ENCODE measurements around the gene FRMD4A. TPM values are rescaled to one million over a fixed set of nuclear protein-coding genes. Genes with fewer than 3 reads are reported as not detected.
A peak's percentile ranks its signal among the peaks of the same experiment; 100 is the strongest.

The FRMD4A gene
- polyA plus RNA-seq, 1 of the 3 experiments (the other 2 are of a cell fraction): 37.7 TPM

- Histone ChIP-seq H3K9ac (no peak overlapping the region), H3K79me2 (ENCODE audit: insufficient read depth) (peaks cover 96% of the 10 kb centered on the region), H3K27ac (ENCODE audit: low read depth in 2 of 2, low read length in 1 of 2) (peak overlapping the region in 1 of 2 experiments; percentile 43; a peak in 1 of 4 replicates), H3K4me1 (ENCODE audit: control insufficient read depth in 1 of 2, insufficient read depth in 2 of 2, low read depth in 1 of 2, low read length in 1 of 2) (peaks cover 4 to 20% of the 10 kb centered on the region in 2 experiments; a peak in 2 of 4 replicates), H3K27me3 (ENCODE audit: insufficient read depth) (no peaks in the 10 kb centered on the region), H3K4me3 (ENCODE audit: low read depth in 2 of 2, low read length in 1 of 2) (no peak overlapping the region), H3K4me2 (no peak overlapping the region), H3K9me2 (no peaks in the 10 kb centered on the region), H3K36me3 (replicated peaks in 1 of 2; ENCODE audit: control insufficient read depth in 1 of 2, insufficient read depth in 2 of 2, low read length in 1 of 2) (peaks cover 0 to 19% of the 10 kb centered on the region in 2 experiments), H2AFZ (ENCODE audit: low read depth) (no peak overlapping the region), H4K20me1 (ENCODE audit: insufficient read depth) (no peaks in the 10 kb centered on the region), H3F3A (replicated peaks; ENCODE audit: insufficient read depth) (peaks cover 5% of the 10 kb centered on the region), H3K9me3 (no peaks in the 10 kb centered on the region)
- TF ChIP-seq RAD21 (IDR thresholded peaks at IDR 0.05; ENCODE audit: low read length) (no peak), TAF1 (IDR thresholded peaks at IDR 0.05; ENCODE audit: borderline replicate concordance, low read depth, low read length) (no peak), YY1 (IDR thresholded peaks at IDR 0.05; ENCODE audit: low read depth) (no peak), FOSL2 (IDR thresholded peaks at IDR 0.05; ENCODE audit: borderline replicate concordance, low read depth) (no peak), ZBTB33 (IDR thresholded peaks at IDR 0.05; ENCODE audit: borderline replicate concordance, low read depth) (no peak), MAX (IDR thresholded peaks at IDR 0.05; ENCODE audit: low read depth) (no peak), ELF1 (IDR thresholded peaks at IDR 0.05) (no peak), CTCF (IDR thresholded peaks at IDR 0.05) (no peak), FOXJ3 (CRISPR knock-in tag; IDR thresholded peaks at IDR 0.05) (no peak), GABPA (IDR thresholded peaks at IDR 0.05; ENCODE audit: low read depth) (no peak), TEAD4 (IDR thresholded peaks at IDR 0.05; ENCODE audit: borderline replicate concordance, insufficient read depth) (no peak), EZH2phosphoT487 (IDR thresholded peaks at IDR 0.05; ENCODE audit: borderline replicate concordance, low read depth) (no peak), JUND (IDR thresholded peaks at IDR 0.05) (no peak), TCF12 (IDR thresholded peaks at IDR 0.05) (no peak)
- TF ChIP-seq, protein P1, sequence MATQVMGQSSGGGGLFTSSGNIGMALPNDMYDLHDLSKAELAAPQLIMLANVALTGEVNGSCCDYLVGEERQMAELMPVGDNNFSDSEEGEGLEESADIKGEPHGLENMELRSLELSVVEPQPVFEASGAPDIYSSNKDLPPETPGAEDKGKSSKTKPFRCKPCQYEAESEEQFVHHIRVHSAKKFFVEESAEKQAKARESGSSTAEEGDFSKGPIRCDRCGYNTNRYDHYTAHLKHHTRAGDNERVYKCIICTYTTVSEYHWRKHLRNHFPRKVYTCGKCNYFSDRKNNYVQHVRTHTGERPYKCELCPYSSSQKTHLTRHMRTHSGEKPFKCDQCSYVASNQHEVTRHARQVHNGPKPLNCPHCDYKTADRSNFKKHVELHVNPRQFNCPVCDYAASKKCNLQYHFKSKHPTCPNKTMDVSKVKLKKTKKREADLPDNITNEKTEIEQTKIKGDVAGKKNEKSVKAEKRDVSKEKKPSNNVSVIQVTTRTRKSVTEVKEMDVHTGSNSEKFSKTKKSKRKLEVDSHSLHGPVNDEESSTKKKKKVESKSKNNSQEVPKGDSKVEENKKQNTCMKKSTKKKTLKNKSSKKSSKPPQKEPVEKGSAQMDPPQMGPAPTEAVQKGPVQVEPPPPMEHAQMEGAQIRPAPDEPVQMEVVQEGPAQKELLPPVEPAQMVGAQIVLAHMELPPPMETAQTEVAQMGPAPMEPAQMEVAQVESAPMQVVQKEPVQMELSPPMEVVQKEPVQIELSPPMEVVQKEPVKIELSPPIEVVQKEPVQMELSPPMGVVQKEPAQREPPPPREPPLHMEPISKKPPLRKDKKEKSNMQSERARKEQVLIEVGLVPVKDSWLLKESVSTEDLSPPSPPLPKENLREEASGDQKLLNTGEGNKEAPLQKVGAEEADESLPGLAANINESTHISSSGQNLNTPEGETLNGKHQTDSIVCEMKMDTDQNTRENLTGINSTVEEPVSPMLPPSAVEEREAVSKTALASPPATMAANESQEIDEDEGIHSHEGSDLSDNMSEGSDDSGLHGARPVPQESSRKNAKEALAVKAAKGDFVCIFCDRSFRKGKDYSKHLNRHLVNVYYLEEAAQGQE (IDR thresholded peaks at IDR 0.05; ENCODE audit: low read depth, low read length): no peak
- 93% methylated on average over 11 of the region's 11 CpGs for WGBS (ENCODE audit: low lambda C conversion rate)
- CTCF ChIA-PET: interaction anchor here (0.6 to 1.7 kb wide), 6 partner anchors 10 to 222 kb away, joined by 3 to 6 read pairs (median 4); no protein-coding TSS in a partner anchor
- DNase-seq: no peak
- POLR2A ChIA-PET: no interaction called here
Observed at GRCh38 chr10:13871776-13872175, 458.9 kb downstream of the FRMD4A start.
